Heart left ventricle (tissue), 16 donors: ENCODE results near the gene ENTHD1. TPM values are rescaled to one million over a fixed set of nuclear protein-coding genes. Genes with fewer than 3 reads are reported as not detected.
"Not testable (repeated sequence)": the region's sequence is repeated elsewhere in the genome, so short reads cannot be mapped to it uniquely, and the experiment has no call there.

ENCODE experiments used
- ATAC-seq, 4 donors: fragments of 200-7000 bp; cut with Tn5 transposase; one replicate each; pipeline ENCODE4 v1.9.1; 2020 to 2022; ENCODE audit warnings: moderate library complexity in 4 of 4, mild to moderate bottlenecking in 3 of 4, moderate number of reproducible peaks in 1 of 4
- DNase-seq, 5 donors: peaks; one replicate each; pipeline ENCODE4 v3.0.0-alpha.2; 2020
- H3K27ac ChIP-seq, 12 donors: fragments of 200-600 bp; sonication (generic) in 4 of 12; one replicate each; pipeline versions ENCODE4 v1.5.0 to v1.8.0; 2016 to 2022; ENCODE audit warnings: mild to moderate bottlenecking in 2 of 12
- H3K27me3 ChIP-seq, 9 donors: fragments of 200-600 bp; sonication (generic) in 2 of 9; one replicate each; pipeline versions ENCODE4 v1.5.1 to v1.8.0; 2016 to 2022; ENCODE audit warnings: mild to moderate bottlenecking in 3 of 9
- H3K36me3 ChIP-seq, 9 donors: fragments of 200-600 bp; sonication (generic) in 2 of 9; one replicate each; pipeline versions ENCODE4 v1.5.0 to v1.8.0; 2018 to 2022; ENCODE audit warnings: mild to moderate bottlenecking in 2 of 9
- H3K4me1 ChIP-seq, 12 donors: fragments of 200-600 bp; sonication (generic) in 4 of 12; one replicate each; pipeline versions ENCODE4 v1.5.0 to v1.8.0; 2016 to 2022; ENCODE audit warnings: mild to moderate bottlenecking in 3 of 12
- H3K4me3 ChIP-seq, 12 donors: fragments of 200-600 bp; sonication (generic) in 4 of 12; one replicate each; pipeline versions ENCODE4 v1.5.0 to v1.8.0; 2017 to 2022; ENCODE audit warnings: mild to moderate bottlenecking in 9 of 12, moderate library complexity in 4 of 12
- H3K9me3 ChIP-seq, 12 donors: fragments of 200-600 bp; sonication (generic) in 4 of 12; one replicate each; pipeline versions ENCODE4 v1.5.0 to v1.8.0; 2016 to 2022; ENCODE audit warnings: mild to moderate bottlenecking in 1 of 12
- POLR2A ChIP-seq, 2 donors: fragments of 450-650 bp; IDR thresholded peaks; one replicate each; pipeline ENCODE4 v1.6.1; 2017; ENCODE audit warnings: antibody characterized with exemption in 2 of 2, mild to moderate bottlenecking in 2 of 2, moderate library complexity in 2 of 2
- WGBS, 4 donors: extraction: QIAGEN DNeasy Blood & Tissue Kit in 2 of 4; methylation state at CpG; one replicate each; pipeline versions ENCODE4 v1.1.5 to v1.1.7; 2013 to 2018; 5-methylcytosine and 5-hydroxymethylcytosine counted together
- intact Hi-C, 10 donors: fragments of 100-400 bp; cut with DNase I; formaldehyde crosslinking; loops; one replicate each; pipeline versions ENCODE4 v1.11.1 to v1.14.2; 2022
- polyA plus RNA-seq, 2 donors: library from polyadenylated mRNA; stranded (reverse); fragments of 200-250 nt; gene quantifications; one replicate each; pipeline ENCODE4 v1.2.3, GENCODE V29; 2013
- total RNA-seq, 9 donors: library from RNA; depleted of rRNA in 2 of 9; stranded (reverse); fragments of >200 nt in 2 of 9; fragmentation: NEBNext Ultra II Directional in 3 of 9; extraction: Animal tissue kit (Norgen Biotek cat#: 25700) in 3 of 9; gene quantifications; one replicate each; pipeline versions ENCODE4 v1.1.0 to v1.2.4, GENCODE V29; 2016 to 2023
- TF ChIP-seq, protein P1 (sequence below), 12 donors: fragments of 200-600 bp; sonication (generic) in 4 of 12; IDR thresholded peaks; one replicate each; pipeline versions ENCODE4 v1.5.0 to v1.8.0; 2018 to 2022; ENCODE audit warnings: antibody characterized with exemption in 12 of 12, mild to moderate bottlenecking in 5 of 12
- donor health status: ischemic (EF 13 %, LVEDD 7.1; RV severe dilation, severe dysfunction).
- donor health status: healthy with polysubstance abuse.
- donor health status: DM: no; HTN: yes; CAD: no.
- donor health status: DM: no; HTN: no; CAD: no.
- donor health status: ischemic (EF 25% LVEDD 6.9; RV normal size, moderate dysfunction).
- donor health status: ischemic (EF 25% LVEDD 5.7; RV mildly dilated, moderate dysfunction).
- donor health status: healthy.
- donor health status: DM: yes; HTN: yes; CAD: no.
- donor health status: ischemic (EF 35%, LVEDD 5.7; RV mildly dilated, moderate dysfunction).
- donor health status: nonischemic (EF 11% LVEDD 7.7; RV severe dilation, severe dysfunction).
- donor health status: DM: yes; HTN: yes; CAD: no.
- donor health status: PGD.
- donor health status: ischemic (EF 29% LVEDD 5.4; RV normal size, mild dysfunction).
- donor health status: nonischemic (EF 23%, LVEDD 6.1; RV moderate dilation, normal function).

The ENTHD1 gene
- total and polyA plus RNA-seq, 11 donors, result not detected

DNA sequence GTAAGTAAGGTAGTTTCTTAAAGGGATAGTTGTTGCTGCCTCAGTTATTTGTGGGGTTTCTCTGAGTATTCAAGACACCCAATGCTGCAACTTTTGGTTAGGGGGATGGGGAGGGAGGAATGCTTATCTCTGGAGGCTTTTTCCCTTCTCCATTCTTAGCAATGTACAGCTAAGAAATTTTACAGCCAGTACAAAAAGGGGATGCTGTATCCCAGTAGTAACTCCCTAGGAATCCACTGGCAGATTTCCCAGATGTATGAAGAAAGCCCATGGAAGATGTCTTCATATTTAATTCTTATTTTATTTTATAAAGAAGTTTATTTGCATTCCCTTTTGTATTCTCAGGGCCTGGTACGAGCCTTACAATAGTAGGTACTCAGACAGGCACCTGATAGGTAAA is 154.8 kb downstream of the ENTHD1 start:
- WGBS, 4 donors, result 59 to 67% (median 65%) methylated on average over 1 of the region's 1 CpG

DNA sequence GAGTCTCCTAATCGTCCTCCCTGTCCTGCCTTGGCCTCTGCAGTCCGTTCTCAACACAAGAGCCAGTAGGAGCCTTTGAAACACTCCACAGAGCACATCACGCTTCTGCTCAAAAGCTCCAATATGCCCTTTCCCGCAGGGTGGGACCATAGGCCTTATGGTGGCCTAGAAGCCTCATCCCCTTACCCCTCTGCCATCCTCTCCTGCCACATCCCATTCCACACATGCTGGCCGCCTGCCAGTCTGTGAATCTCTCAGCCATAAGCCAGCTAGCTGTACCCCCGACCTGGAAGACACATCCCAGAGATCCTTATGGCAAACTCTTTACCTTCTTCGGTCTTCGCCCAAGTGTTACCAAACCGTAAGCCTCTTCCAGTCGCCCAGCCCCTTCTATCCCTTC is 157.8 kb downstream of the ENTHD1 start:
- Histone ChIP-seq H3K27me3 (peaks cover 0 to 62% (median 9%) of the 10 kb centered on the region in 9 donors), H3K27ac (no peak overlapping the region), H3K4me3 (no peak overlapping the region), H3K4me1 (no peaks in the 10 kb centered on the region), H3K9me3 (peaks cover 0 to 20% (median 3%) of the 10 kb centered on the region in 12 donors), H3K36me3 (no peaks in the 10 kb centered on the region)
- intact Hi-C loops, result no loop called here
- TF ChIP-seq, protein P1, sequence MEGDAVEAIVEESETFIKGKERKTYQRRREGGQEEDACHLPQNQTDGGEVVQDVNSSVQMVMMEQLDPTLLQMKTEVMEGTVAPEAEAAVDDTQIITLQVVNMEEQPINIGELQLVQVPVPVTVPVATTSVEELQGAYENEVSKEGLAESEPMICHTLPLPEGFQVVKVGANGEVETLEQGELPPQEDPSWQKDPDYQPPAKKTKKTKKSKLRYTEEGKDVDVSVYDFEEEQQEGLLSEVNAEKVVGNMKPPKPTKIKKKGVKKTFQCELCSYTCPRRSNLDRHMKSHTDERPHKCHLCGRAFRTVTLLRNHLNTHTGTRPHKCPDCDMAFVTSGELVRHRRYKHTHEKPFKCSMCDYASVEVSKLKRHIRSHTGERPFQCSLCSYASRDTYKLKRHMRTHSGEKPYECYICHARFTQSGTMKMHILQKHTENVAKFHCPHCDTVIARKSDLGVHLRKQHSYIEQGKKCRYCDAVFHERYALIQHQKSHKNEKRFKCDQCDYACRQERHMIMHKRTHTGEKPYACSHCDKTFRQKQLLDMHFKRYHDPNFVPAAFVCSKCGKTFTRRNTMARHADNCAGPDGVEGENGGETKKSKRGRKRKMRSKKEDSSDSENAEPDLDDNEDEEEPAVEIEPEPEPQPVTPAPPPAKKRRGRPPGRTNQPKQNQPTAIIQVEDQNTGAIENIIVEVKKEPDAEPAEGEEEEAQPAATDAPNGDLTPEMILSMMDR (IDR thresholded peaks at IDR 0.05), result no peak
- no peak for TF ChIP-seq POLR2A (IDR thresholded peaks at IDR 0.05)
- WGBS, 4 donors, result 78 to 86% (median 79%) methylated on average over 10 of the region's 10 CpGs
- DNase-seq (no peak), ATAC-seq (no peak)

More for the DNA sequence above, 154.8 kb downstream of the ENTHD1 start:
- TF ChIP-seq, protein P1 (IDR thresholded peaks at IDR 0.05), result no peak
- TF ChIP-seq POLR2A (IDR thresholded peaks at IDR 0.05), result no peak
- DNase-seq (no peak), ATAC-seq (no peak)
- Histone ChIP-seq H3K9me3 (peaks cover 0 to 22% (median 3%) of the 10 kb centered on the region in 12 donors), H3K27ac (no peak overlapping the region), H3K4me1 (no peaks in the 10 kb centered on the region), H3K27me3 (peaks cover 0 to 43% (median 6%) of the 10 kb centered on the region in 9 donors), H3K4me3 (no peak overlapping the region), H3K36me3 (no peaks in the 10 kb centered on the region)
- intact Hi-C loops, result no loop called here

DNA sequence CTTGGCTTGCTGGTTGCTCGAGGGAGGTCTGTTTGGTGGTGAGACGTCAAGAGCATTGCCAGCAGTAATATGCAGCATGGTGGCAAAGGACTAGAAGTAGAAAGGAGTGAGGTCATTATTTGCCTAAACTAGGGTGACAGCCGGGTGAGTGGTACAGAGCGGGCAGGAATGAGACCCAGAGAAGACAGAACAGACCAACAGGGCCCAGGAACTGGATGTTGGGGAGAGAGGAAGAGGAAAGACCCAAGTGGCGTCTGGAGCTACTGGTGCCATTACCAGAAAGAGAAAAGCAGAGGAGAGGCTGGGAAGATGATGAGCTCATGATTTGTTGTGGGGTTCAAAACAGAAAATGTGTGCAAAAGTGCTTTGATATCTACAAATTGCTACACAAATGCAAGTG is 158.7 kb downstream of the ENTHD1 start:
- no peaks in the 10 kb centered on the region for H3K4me1 ChIP-seq
- H3K27me3 ChIP-seq, result peaks cover 0 to 62% (median 9%) of the 10 kb centered on the region in 9 donors
- no peak overlapping the region for H3K27ac ChIP-seq
- H3K4me3 ChIP-seq, result no peak overlapping the region
- H3K36me3 ChIP-seq, result no peaks in the 10 kb centered on the region
- intact Hi-C loops, result no loop called here
- peaks cover 0 to 13% (median 3%) of the 10 kb centered on the region in 12 donors for H3K9me3 ChIP-seq
- TF ChIP-seq, protein P1 (IDR thresholded peaks at IDR 0.05), result no peak
- no peak for TF ChIP-seq POLR2A (IDR thresholded peaks at IDR 0.05)
- WGBS, 4 donors, result 77 to 86% (median 83%) methylated on average over 5 of the region's 5 CpGs
- ATAC-seq (no peak), DNase-seq (no peak)

DNA sequence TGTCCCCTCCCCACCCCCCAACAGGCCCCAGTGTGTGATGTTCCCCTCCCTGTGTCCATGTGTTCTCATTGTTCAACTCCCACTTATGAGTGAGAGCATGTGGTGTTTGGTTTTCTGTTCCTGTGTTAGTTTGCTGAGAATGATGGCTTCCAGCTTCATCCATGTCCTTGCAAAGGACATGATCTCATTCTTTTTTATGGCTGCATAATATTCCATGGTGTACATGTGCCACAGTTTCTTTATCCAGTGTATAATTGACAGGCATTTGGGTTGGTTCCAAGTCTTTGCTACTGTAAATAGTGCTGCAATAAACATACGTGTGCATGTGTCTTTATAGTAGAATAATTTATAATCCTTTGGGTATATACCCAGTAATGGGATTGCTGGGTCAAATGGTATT is 159.5 kb downstream of the ENTHD1 start:
- H3K4me3 ChIP-seq, intact Hi-C loops, DNase-seq, H3K9me3 ChIP-seq, ATAC-seq, H3K36me3 ChIP-seq, H3K4me1 ChIP-seq, H3K27ac ChIP-seq: not testable (repeated sequence)
- 80 to 92% (median 82%) methylated on average over 1 of the region's 1 CpG for WGBS, 4 donors
- peaks cover 0 to 59% (median 9%) of the 10 kb centered on the region in 9 donors for H3K27me3 ChIP-seq

DNA sequence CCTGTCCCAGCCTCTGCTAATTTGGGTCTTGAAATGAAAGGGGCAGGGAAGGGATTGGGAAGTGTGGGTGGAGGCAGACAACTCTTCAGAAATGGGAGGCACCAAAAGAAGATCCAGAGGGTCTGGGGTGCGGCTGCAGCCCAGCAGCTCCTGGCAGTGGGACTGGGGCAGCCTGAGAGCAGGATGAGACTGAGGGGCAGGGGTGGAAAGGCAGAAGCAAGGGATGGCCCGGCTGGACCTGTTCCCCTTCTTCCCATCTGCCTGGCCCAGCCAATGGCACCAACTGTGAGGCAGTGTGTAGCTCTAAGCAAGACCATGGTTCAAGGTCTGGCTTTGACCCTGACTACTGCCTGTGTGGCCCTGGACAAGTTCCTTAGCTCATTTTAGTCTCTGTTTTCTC is 160.4 kb downstream of the ENTHD1 start:
- Histone ChIP-seq H3K27ac (no peak overlapping the region), H3K9me3 (no peaks in the 10 kb centered on the region), H3K4me1 (no peaks in the 10 kb centered on the region), H3K4me3 (no peak overlapping the region), H3K27me3 (peaks cover 0 to 54% (median 9%) of the 10 kb centered on the region in 9 donors), H3K36me3 (no peaks in the 10 kb centered on the region)
- intact Hi-C loops, result no loop called here
- no peak for ATAC-seq
- 73 to 83% (median 81%) methylated on average over 2 of the region's 2 CpGs for WGBS, 4 donors
- TF ChIP-seq, protein P1 (IDR thresholded peaks at IDR 0.05), result no peak
- no peak for TF ChIP-seq POLR2A (IDR thresholded peaks at IDR 0.05)
- DNase-seq, result no peak
